ENCODE measurements around the gene RNF157. TPM values are rescaled to one million over a fixed set of nuclear protein-coding genes. Genes with fewer than 3 reads are reported as not detected.

RNF157 gene
- total RNA-seq, 1 experiment from 2014 or later: 4.0 TPM

- ATAC-seq: no peak
- intact Hi-C loops (cut with micrococcal nuclease; ENCODE audit: unreplicated experiment): no loop called here
These were observed 86.0 kb downstream of the RNF157 start for GRCh38 chr17:76154292-76154691.

GRCh38 chr17:76153640-76154039, 86.7 kb downstream of the RNF157 start:
- POLR2A ChIA-PET: interaction anchor here (0.7 kb wide), 1 partner anchor 416 kb away, joined by 5 read pairs; a partner anchor contains a TSS
- BruUV-seq (replicated peaks): no TSS peak
- no peak for TF ChIP-seq REST (IDR thresholded peaks at IDR 0.05; ENCODE audit: insufficient read depth in 1 of 2, low read depth in 2 of 2, low read length in 1 of 2)
- in situ Hi-C loops (cut with HindIII; ENCODE audit: low pct_unique_long_range_greater_than_20kb, low sequenced_read_pairs) (no loop called here), intact Hi-C loops (cut with micrococcal nuclease; ENCODE audit: unreplicated experiment) (no loop called here)
- no peak overlapping the region for H3K4me3 ChIP-seq (ENCODE audit: low read depth in 2 of 2, low read length in 2 of 2)
- no peaks in the 10 kb centered on the region for H3K36me3 ChIP-seq (ENCODE audit: control insufficient read depth, insufficient read depth, low read length)
- H3K27ac ChIP-seq (ENCODE audit: low read length): no peak overlapping the region
- ATAC-seq (no peak), DNase-seq (ENCODE audit: low read depth, low spot score) (no peak)
- H3K4me1 ChIP-seq (ENCODE audit: control insufficient read depth, insufficient read depth, low read length): no peaks in the 10 kb centered on the region
- H3K9me3 ChIP-seq (ENCODE audit: control insufficient read depth, insufficient read depth, low read depth, low read length): no peaks in the 10 kb centered on the region
- no peaks in the 10 kb centered on the region for H3K27me3 ChIP-seq (ENCODE audit: control insufficient read depth, insufficient read depth, low read length)
- CTCF ChIA-PET: interaction anchor here (0.8 kb wide), 1 partner anchor 13 kb away, joined by 3 read pairs; the partner anchor contains the start of gene FOXJ1

More at GRCh38 chr17:76154292-76154691, 86.0 kb downstream of the RNF157 start:
- H3K9me3 ChIP-seq (ENCODE audit: control insufficient read depth, insufficient read depth, low read depth, low read length): no peaks in the 10 kb centered on the region
- no TSS peak for BruUV-seq (replicated peaks)
- TF ChIP-seq TCF7L2 (IDR thresholded peaks at IDR 0.05; ENCODE audit: low read depth, low read length): no peak
- TF ChIP-seq SIN3A (IDR thresholded peaks at IDR 0.05; ENCODE audit: borderline replicate concordance, insufficient read depth, low read depth, low read length): no peak
- no peak for TF ChIP-seq CTCF (IDR thresholded peaks at IDR 0.05)
- no peak for TF ChIP-seq POLR2AphosphoS5 (IDR thresholded peaks at IDR 0.05; ENCODE audit: low read depth, low read length)
- no peak for TF ChIP-seq REST (IDR thresholded peaks at IDR 0.05; ENCODE audit: insufficient read depth in 1 of 2, low read depth in 2 of 2, low read length in 1 of 2)
- ChIA-PET CTCF (no interaction called here), POLR2A (no interaction called here)
- no peak for DNase-seq (ENCODE audit: low read depth, low spot score)
- H3K27ac ChIP-seq (ENCODE audit: low read length): no peak overlapping the region
- H3K4me1 ChIP-seq (ENCODE audit: control insufficient read depth, insufficient read depth, low read length): no peaks in the 10 kb centered on the region
- no peak overlapping the region for H3K4me3 ChIP-seq (ENCODE audit: low read depth in 2 of 2, low read length in 2 of 2)
- no peaks in the 10 kb centered on the region for H3K36me3 ChIP-seq (ENCODE audit: control insufficient read depth, insufficient read depth, low read length)
- H3K27me3 ChIP-seq (ENCODE audit: control insufficient read depth, insufficient read depth, low read length): no peaks in the 10 kb centered on the region
- in situ Hi-C loops (cut with HindIII; ENCODE audit: low pct_unique_long_range_greater_than_20kb, low sequenced_read_pairs): no loop called here

Data from Panc1 (cell line).